GM21390 (cell line): ENCODE measurements around the gene PIERCE2.
"Not testable (repeated sequence)": the region's sequence is repeated elsewhere in the genome, so short reads cannot be mapped to it uniquely, and the experiment has no call there.

ENCODE experiments used
- ATAC-seq: cut with Tn5 transposase; IDR thresholded peaks from one replicate; pipeline ENCODE4 v1.9.1; 2021; ENCODE audit not compliant: unreplicated experiment

PIERCE2 gene

DNA sequence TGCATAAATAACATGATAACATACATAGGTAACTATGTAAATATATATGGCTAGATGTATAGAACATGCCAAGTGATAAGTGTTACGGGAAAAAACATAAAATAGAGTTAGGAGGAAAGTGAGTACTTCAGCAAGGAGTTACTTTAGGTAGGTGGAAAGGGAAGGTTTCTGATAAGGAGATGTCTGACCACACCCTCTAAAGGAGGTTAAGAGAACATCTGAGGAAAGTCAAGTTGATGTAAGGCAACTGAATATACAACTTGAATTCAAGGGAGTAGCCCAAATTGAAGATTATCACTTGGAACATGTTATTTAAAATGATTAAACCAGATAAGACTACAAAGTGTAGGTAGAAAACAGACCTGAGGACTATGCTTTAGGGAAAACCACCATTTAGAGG, 13.8 kb downstream of the PIERCE2 start:
- ATAC-seq: no peak

GRCh38 chr15:55434989-55435825, 26.9 kb downstream of the PIERCE2 start:
- no peak for ATAC-seq

DNA sequence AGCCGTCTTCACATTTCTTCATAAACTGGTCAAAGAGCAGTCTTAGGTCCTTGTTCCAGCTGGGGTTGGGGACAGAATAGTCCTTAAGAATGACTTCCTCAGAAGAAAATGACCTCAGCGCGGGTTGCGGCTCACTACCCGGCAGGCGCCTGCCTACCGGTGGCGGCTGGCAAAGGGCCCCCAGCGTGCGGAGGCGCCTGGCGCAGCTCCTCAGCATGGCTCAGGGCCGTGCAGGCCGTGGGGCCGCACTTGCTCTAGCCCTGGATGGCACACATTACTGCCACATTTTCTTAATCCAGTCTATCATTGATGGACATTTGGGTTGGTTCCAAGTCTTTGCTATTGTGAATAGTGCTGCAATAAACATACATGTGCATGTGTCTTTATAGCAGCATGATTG, 34.8 kb downstream of the PIERCE2 start:
- not testable (repeated sequence) for ATAC-seq

DNA sequence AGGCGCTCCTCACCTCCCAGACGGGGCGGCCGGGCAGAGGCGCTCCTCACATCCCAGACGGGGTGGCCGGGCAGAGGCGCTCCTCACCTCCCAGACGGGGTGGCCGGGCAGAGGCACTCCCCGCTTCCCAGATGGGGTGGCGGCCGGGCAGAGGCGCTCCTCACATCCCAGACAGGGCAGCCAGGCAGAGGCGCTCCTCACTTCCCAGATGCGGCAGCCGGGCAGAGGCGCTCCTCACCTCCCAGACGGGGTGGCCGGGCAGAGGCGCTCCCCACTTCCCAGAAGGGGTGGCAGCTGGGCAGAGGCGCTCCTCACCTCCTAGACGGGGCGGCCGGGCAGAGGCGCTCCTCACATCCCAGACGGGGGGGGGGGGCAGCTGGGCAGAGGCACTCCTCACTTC, 37.6 kb downstream of the PIERCE2 start:
- not testable (repeated sequence) for ATAC-seq

DNA sequence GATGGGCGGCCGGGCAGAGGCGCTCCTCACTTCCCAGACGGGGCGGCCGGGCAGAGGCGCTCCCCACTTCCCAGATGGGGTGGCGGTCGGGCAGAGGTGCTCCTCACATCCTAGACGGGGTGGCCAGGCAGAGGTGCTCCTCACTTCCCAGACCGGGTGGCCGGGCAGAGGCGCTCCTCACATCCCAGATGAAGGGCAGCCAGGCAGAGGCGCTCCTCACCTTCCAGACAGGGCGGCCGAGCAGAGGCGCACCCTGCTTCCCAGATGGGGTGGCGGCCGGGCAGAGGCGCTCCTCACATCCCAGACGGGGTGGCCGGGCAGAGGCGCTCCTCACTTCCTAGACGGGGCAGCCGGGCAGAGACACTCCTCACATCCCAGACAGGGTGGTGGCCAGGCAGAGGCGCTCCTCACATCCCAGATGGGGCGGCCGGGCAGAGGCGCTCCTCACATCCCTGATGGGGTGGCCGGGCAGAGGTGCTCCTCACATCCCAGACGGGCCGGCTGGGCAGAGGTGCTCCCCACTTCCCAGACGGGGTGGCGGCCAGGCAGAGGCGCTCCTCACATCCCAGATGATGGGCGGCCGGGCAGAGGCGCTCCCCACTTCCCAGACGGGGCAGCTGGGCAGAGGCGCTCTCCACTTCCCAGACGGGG, 38.2 kb downstream of the PIERCE2 start:
- not testable (repeated sequence) for ATAC-seq

- not testable (repeated sequence) for ATAC-seq
These were observed 38.7 kb downstream of the PIERCE2 start for GRCh38 chr15:55447030-55447394.

GRCh38 chr15:55457401-55458022, 49.2 kb downstream of the PIERCE2 start:
- no peak for ATAC-seq

GRCh38 chr15:55461447-55461846, 53.2 kb downstream of the PIERCE2 start:
- no peak for ATAC-seq

DNA sequence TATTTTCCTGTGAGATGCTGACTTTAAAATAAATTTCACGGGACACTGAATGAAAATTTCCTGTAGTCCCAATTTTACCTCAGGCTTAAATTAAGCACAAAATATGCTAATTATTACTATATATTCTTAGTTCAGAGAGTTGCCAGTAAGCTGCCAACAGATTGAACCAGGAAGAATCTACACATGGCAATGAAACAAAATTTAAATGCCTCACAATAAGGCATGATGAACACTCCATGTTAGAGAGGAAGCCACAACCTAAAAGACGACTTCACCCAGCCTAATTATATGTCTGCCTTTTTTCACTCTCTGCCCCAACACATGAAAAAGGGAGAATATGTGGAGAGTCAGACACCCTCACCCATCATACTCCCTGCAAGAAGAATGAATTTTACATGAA, 60.0 kb downstream of the PIERCE2 start:
- no peak for ATAC-seq
